ENCODE data around the gene RBM7.

Gene RBM7

DNA sequence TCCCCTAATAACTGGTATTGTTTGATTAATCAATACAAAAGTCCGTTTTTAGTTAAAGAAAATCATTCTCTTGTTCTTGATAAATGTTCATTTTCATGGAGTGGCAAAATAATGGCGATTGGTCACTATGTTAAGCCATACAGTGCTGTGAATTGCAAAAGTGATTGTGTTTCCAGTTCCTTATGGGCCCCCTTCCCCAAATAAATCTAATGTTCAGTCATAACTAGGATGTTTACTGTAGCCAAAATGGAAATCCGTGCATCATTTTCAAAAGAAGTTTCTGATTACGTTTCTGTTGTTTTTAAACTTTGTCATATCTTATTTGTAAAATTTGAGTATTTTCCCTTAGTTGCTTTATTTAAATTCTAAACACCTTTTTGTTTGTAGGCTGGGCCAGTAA, 845 bp downstream of the RBM7 start:
- Histone ChIP-seq H3F3A (ENCODE audit: low read depth) (peaks cover 1% of the 10 kb centered on the region; the same call in 1 of the 2 replicates), H3K79me2 (ENCODE audit: insufficient read depth, low read length) (peaks cover 78% of the 10 kb centered on the region), H3K36me3 (ENCODE audit: insufficient read depth, low read length) (peaks cover 12% of the 10 kb centered on the region; the same call in 1 of the 2 replicates), H3K9me3 (ENCODE audit: insufficient read depth, low read depth, low read length) (no peaks in the 10 kb centered on the region), H3K4me2 (ENCODE audit: low read depth, low read length, poor library complexity, severe bottlenecking) (peak overlapping the region; percentile 95), H3K9me2 (replicated peaks; ENCODE audit: low read depth, low read length) (no peaks in the 10 kb centered on the region), H3K27me3 (ENCODE audit: insufficient read depth, low read length, poor library complexity, severe bottlenecking) (no peaks in the 10 kb centered on the region), H3K9ac (ENCODE audit: low read depth, low read length, poor library complexity, severe bottlenecking) (peak overlapping the region; percentile 97), H3K4me3 (ENCODE audit: low read length, poor library complexity, severe bottlenecking) (peak overlapping the region; percentile 93), H3K4me1 (ENCODE audit: insufficient read depth, low read length, poor library complexity, severe bottlenecking) (peaks cover 70% of the 10 kb centered on the region), H2AFZ (ENCODE audit: low read length) (no peak overlapping the region; the same call in 1 of the 2 replicates), H4K20me1 (ENCODE audit: insufficient read depth, low read length, poor library complexity, severe bottlenecking) (peaks cover 54% of the 10 kb centered on the region)
- TF ChIP-seq EZH2phosphoT487 (IDR thresholded peaks at IDR 0.05; ENCODE audit: borderline replicate concordance) (no peak), CTCF (conservative IDR thresholded peaks at IDR 0.05; ENCODE audit: low read length) (no peak)

DNA sequence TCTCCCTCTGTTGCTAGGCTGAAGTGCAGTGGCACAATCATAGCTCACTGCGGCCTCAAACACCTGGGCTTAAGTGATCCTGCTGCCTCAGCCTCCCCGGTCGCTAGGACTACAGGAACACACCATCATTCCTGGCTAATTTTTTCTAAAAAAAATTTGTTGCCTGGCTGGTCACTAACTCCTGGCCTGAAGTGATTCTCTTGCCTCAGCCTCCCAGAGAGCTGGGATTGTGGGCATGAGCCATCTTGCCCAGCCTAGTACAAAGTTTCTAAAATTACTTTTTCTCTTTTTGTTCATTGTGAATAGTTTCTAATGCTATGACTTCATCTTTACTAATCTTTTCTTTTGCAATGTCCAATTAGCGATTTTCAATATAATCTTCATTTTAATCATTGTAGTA, 12.5 kb downstream of the RBM7 start:
- H4K20me1 ChIP-seq (ENCODE audit: insufficient read depth, low read length, poor library complexity, severe bottlenecking): no peaks in the 10 kb centered on the region
- no peaks in the 10 kb centered on the region for H3K79me2 ChIP-seq (ENCODE audit: insufficient read depth, low read length)
- H3K4me2 ChIP-seq (ENCODE audit: low read depth, low read length, poor library complexity, severe bottlenecking): no peak overlapping the region
- no peaks in the 10 kb centered on the region for H3K9me2 ChIP-seq (replicated peaks; ENCODE audit: low read depth, low read length)
- no peaks in the 10 kb centered on the region for H3K27me3 ChIP-seq (ENCODE audit: insufficient read depth, low read length, poor library complexity, severe bottlenecking)
- no peaks in the 10 kb centered on the region for H3K9me3 ChIP-seq (ENCODE audit: insufficient read depth, low read depth, low read length)
- H3K4me3 ChIP-seq (ENCODE audit: low read length, poor library complexity, severe bottlenecking): no peak overlapping the region
- H3F3A ChIP-seq (ENCODE audit: low read depth): no peaks in the 10 kb centered on the region
- TF ChIP-seq EZH2phosphoT487 (IDR thresholded peaks at IDR 0.05; ENCODE audit: borderline replicate concordance): no peak
- no peak for TF ChIP-seq CTCF (conservative IDR thresholded peaks at IDR 0.05; ENCODE audit: low read length)
- peaks cover 34% of the 10 kb centered on the region; the same call in 1 of the 2 replicates for H3K36me3 ChIP-seq (ENCODE audit: insufficient read depth, low read length)
- no peak overlapping the region for H2AFZ ChIP-seq (ENCODE audit: low read length)
- H3K9ac ChIP-seq (ENCODE audit: low read depth, low read length, poor library complexity, severe bottlenecking): no peak overlapping the region
- no peaks in the 10 kb centered on the region for H3K4me1 ChIP-seq (ENCODE audit: insufficient read depth, low read length, poor library complexity, severe bottlenecking)

DNA sequence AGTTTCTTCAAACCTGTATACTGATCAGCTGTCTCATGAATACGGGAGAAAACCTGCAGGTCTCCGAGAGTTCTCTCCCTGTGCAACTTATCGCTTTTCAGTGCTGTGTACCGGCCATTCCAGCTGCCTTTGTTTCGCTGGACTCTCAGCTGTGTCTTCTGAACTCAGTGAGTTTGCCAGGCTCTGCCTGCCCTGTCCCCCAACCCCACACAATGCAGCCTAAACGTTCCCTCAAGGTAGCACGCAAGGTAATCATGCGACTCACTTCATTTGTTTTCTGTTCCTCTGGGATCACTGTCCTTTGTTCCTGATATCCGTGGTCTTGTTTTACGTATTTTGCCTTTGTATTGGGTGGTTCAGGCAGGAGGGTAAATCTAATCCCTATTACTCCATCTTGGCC, 13.5 kb downstream of the RBM7 start:
- Histone ChIP-seq H3K79me2 (ENCODE audit: insufficient read depth, low read length) (no peaks in the 10 kb centered on the region), H4K20me1 (ENCODE audit: insufficient read depth, low read length, poor library complexity, severe bottlenecking) (no peaks in the 10 kb centered on the region), H3K9me2 (replicated peaks; ENCODE audit: low read depth, low read length) (no peaks in the 10 kb centered on the region), H3F3A (ENCODE audit: low read depth) (no peaks in the 10 kb centered on the region), H3K4me2 (ENCODE audit: low read depth, low read length, poor library complexity, severe bottlenecking) (no peak overlapping the region), H3K4me1 (ENCODE audit: insufficient read depth, low read length, poor library complexity, severe bottlenecking) (no peaks in the 10 kb centered on the region), H3K9ac (ENCODE audit: low read depth, low read length, poor library complexity, severe bottlenecking) (no peak overlapping the region), H3K36me3 (ENCODE audit: insufficient read depth, low read length) (peaks cover 24% of the 10 kb centered on the region; the same call in 1 of the 2 replicates), H3K27me3 (ENCODE audit: insufficient read depth, low read length, poor library complexity, severe bottlenecking) (no peaks in the 10 kb centered on the region), H3K4me3 (ENCODE audit: low read length, poor library complexity, severe bottlenecking) (no peak overlapping the region), H3K9me3 (ENCODE audit: insufficient read depth, low read depth, low read length) (no peaks in the 10 kb centered on the region), H2AFZ (ENCODE audit: low read length) (no peak overlapping the region)
- TF ChIP-seq EZH2phosphoT487 (IDR thresholded peaks at IDR 0.05; ENCODE audit: borderline replicate concordance) (no peak), CTCF (conservative IDR thresholded peaks at IDR 0.05; ENCODE audit: low read length) (no peak)

Measured in Loucy (cell line).